HAP-1 (cell line): ENCODE data around the gene COA3.
"Not testable (repeated sequence)": the region's sequence is repeated elsewhere in the genome, so short reads cannot be mapped to it uniquely, and the experiment has no call there.

Experiments used
- DNase-seq, 2 experiments: peaks; one replicate each; pipeline ENCODE4 v3.0.0-alpha.2; 2016 to 2020; ENCODE audit warnings: low spot score in 2 of 2
- H3K27me3 ChIP-seq: fragments of 250-450 bp; sonication (Bioruptor Pico); 2 replicates; pipeline ENCODE4 v1.5.1; 2020; ENCODE audit warnings: low read depth, mild to moderate bottlenecking, moderate library complexity
- H3K36me3 ChIP-seq: fragments of 250-450 bp; sonication (Bioruptor Pico); replicated peaks from 2 replicates; pipeline ENCODE4 v1.5.1; 2020; ENCODE audit warnings: mild to moderate bottlenecking
- H3K4me1 ChIP-seq: fragments of 250-450 bp; sonication (Bioruptor Pico); 2 replicates; pipeline ENCODE4 v1.5.1; 2020; ENCODE audit warnings: mild to moderate bottlenecking
- H3K4me3 ChIP-seq: fragments of 250-450 bp; sonication (Bioruptor Pico); 2 replicates; pipeline ENCODE4 v1.5.1; 2020; ENCODE audit warnings: mild to moderate bottlenecking, moderate library complexity
- H3K9me3 ChIP-seq: fragments of 250-450 bp; sonication (Bioruptor Pico); 2 replicates; pipeline ENCODE4 v1.5.1; 2020; ENCODE audit warnings: mild to moderate bottlenecking, moderate library complexity
- in situ Hi-C: fragments of 300-500 bp; cut with MboI; formaldehyde crosslinking; loops from 3 replicates; pipeline ENCODE4 v1.14.3; 2020; ENCODE audit warnings: low sequenced_read_pairs, inconsistent platforms, mixed read lengths

The COA3 gene

GRCh38 chr17:42769964-42770363 lies 28.5 kb downstream of the COA3 start:
- in situ Hi-C loops = loop anchor here (25.0 kb wide), 1 partner anchor 183 kb away; the partner anchor contains the start of gene PSMC3IP
- H3K4me3 ChIP-seq, H3K4me1 ChIP-seq, H3K36me3 ChIP-seq, DNase-seq, H3K9me3 ChIP-seq, H3K27me3 ChIP-seq: not testable (repeated sequence)

DNA sequence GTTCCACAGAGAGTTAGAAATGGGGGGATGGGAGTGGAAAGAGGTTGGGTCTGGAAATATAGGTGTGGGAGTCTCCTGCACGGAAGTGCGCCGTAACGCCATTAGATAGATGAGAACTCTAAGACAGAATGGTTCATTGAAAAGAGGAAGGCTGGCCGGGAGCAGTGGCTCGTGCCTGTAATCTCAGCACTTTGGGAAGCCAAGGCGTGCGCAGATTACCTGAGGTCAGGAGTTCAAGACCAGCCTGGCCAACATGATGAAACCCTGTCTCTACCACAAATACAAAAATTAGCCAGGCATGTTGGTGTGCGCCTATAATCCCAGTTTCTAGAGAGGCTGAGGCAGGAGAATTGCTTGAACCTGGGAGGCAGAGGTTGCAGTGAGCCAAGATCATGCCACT lies 30.5 kb downstream of the COA3 start:
- DNase-seq, H3K9me3 ChIP-seq, H3K4me1 ChIP-seq, H3K36me3 ChIP-seq, H3K27me3 ChIP-seq, H3K4me3 ChIP-seq: not testable (repeated sequence)
- in situ Hi-C loops = loop anchor here (25.0 kb wide), 1 partner anchor 181 kb away; the partner anchor contains the start of gene PSMC3IP

GRCh38 chr17:42767512-42767911 lies 31.0 kb downstream of the COA3 start:
- Histone ChIP-seq H3K4me1 (peaks cover 6% of the 10 kb centered on the region), H3K36me3 (no peaks in the 10 kb centered on the region), H3K27me3 (no peaks in the 10 kb centered on the region), H3K4me3 (no peak overlapping the region), H3K9me3 (no peaks in the 10 kb centered on the region)
- in situ Hi-C loops = loop anchor here (25.0 kb wide), 1 partner anchor 180 kb away; the partner anchor contains the start of gene PSMC3IP
- no peak for DNase-seq

GRCh38 chr17:42766124-42766523 lies 32.4 kb downstream of the COA3 start:
- H3K4me1 ChIP-seq = peaks cover 12% of the 10 kb centered on the region
- no peaks in the 10 kb centered on the region for H3K27me3 ChIP-seq
- in situ Hi-C loops = loop anchor here (25.0 kb wide), 1 partner anchor 179 kb away; the partner anchor contains the start of gene PSMC3IP
- no peaks in the 10 kb centered on the region for H3K9me3 ChIP-seq
- no peaks in the 10 kb centered on the region for H3K36me3 ChIP-seq
- no peak overlapping the region for H3K4me3 ChIP-seq
- DNase-seq = no peak

DNA sequence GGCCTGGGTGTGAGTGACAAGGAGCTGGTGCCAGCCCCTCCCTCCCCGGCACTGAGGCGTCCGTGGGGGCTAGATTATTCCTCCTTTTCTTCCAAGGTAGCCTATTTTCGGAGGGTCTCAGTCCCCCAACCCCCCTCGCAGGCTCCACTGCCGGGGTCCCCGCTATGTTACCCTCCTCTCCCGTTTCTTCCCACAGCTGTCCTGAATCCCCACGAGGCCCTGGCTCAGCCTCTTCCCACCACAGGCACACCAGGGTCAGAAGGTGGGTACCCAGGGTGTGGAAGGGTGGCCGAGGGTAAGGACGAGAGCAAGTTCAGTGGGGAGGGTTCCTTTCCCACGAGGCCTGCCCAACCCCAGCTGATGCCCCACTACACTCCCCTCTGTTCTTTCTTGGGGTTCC lies 36.9 kb downstream of the COA3 start:
- peaks cover 8% of the 10 kb centered on the region for H3K27me3 ChIP-seq
- no peak for DNase-seq
- in situ Hi-C loops = loop anchor here (25.0 kb wide), 1 partner anchor 174 kb away; the partner anchor contains the start of gene PSMC3IP
- H3K4me3 ChIP-seq = peak overlapping the region; percentile 15; the same call in 1 of the 2 replicates
- no peaks in the 10 kb centered on the region for H3K36me3 ChIP-seq
- no peaks in the 10 kb centered on the region for H3K9me3 ChIP-seq
- H3K4me1 ChIP-seq = peaks cover 15% of the 10 kb centered on the region

DNA sequence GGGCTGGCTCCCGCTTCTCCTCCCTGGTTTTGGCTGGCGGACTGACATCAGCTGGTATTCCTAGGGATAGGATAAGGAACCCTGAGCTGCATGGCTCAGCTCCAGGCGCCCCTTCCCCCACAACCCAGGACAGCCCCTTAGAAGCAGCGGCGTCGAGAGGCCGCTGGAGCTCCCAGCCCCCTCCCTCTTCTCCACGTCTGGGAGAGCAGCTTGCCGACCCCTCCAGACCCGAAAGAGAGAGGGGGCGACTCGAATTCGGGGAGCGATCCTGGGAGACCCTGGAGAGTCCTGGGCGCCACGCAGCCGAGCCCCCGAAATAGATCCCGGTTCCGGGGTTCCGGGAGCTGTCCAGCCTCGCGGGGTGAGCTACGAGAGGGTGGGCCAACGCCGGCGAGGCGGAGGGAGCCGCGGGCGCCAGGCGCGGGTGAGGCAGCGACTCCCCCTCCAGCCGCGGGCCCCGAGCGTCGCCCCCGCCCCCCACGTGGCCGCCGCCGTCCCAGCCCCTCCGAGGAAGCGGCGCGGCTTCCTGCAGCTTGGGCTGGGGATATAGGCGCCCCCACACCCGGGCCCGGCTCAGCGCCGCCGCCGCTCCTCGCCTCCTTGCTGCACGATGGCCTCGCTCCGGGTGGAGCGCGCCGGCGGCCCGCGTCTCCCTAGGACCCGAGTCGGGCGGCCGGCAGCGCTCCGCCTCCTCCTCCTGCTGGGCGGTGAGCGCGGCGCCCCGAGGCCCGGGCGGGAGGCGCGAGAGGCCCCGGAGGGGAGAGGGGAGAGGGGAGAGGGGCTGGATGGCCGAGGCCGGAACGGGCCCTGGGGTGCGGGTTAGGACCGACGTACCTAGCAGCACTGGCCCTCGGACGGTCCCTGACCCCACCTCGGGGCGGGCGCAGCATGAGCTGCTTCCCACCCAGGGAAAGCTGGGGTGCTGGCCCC lies 37.6 kb downstream of the COA3 start, which contains the start of gene RAMP2:
Gene RAMP2 (plus strand): TSS at position 576 of the 930 bp plus-strand sequence. CDS start 35 bp downstream, at position 611.
- no peaks in the 10 kb centered on the region for H3K9me3 ChIP-seq
- peaks cover 8% of the 10 kb centered on the region for H3K27me3 ChIP-seq
- in situ Hi-C loops = loop anchor here (25.0 kb wide), 1 partner anchor 174 kb away; the partner anchor contains the start of gene PSMC3IP
- no peaks in the 10 kb centered on the region for H3K36me3 ChIP-seq
- H3K4me1 ChIP-seq = peaks cover 15% of the 10 kb centered on the region
- peak within 1 kb of the TSS; percentile 15 for H3K4me3 ChIP-seq
- peak in 1 of 2 experiments; percentile 55 for DNase-seq

DNA sequence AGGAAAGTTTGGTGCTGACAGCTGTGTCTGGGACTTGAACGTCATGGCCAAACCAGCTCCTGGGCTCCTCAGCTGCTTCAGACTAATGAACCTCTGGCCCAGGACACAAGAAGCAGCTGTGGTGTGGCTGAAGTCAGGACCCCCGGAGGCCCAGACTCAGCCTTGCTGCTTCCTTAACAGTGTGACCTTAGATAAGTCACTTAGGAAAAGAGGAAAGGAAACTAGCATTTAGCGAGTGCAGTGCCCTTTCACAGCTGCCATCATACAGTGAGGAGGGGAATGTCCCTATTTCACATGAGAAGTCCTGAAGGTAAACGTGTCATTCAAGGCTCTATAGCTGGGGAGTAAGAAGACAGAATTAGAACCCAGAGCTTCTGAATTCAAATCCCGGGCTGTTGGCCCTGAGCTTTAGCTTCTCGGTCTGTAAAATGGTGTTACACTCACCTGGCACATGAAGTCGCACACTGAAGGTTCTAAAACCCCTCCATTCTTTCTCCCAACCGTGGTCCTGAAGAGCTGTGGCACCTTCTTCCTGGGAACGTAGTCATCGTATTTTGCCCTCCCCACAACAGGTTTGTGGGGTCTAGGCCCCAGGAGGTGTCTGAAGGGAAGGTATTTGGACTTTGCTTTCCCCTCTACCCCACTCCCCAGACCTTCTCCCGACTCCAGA lies 38.4 kb downstream of the COA3 start:
- no peaks in the 10 kb centered on the region for H3K36me3 ChIP-seq
- in situ Hi-C loops = loop anchor here (25.0 kb wide), 1 partner anchor 173 kb away; the partner anchor contains the start of gene PSMC3IP
- no peaks in the 10 kb centered on the region for H3K9me3 ChIP-seq
- H3K4me1 ChIP-seq = peaks cover 15% of the 10 kb centered on the region
- H3K4me3 ChIP-seq = no peak overlapping the region
- H3K27me3 ChIP-seq = peaks cover 8% of the 10 kb centered on the region
- no peak for DNase-seq

- H3K36me3 ChIP-seq = no peaks in the 10 kb centered on the region
- no peaks in the 10 kb centered on the region for H3K4me1 ChIP-seq
- no peak overlapping the region for H3K4me3 ChIP-seq
- H3K27me3 ChIP-seq = no peaks in the 10 kb centered on the region; the same call in 1 of the 2 replicates
- H3K9me3 ChIP-seq = no peaks in the 10 kb centered on the region
- in situ Hi-C loops = loop anchor here (25.0 kb wide), 1 partner anchor 167 kb away; the partner anchor contains the start of gene PSMC3IP
- DNase-seq = no peak
These were observed 43.7 kb downstream of the COA3 start for GRCh38 chr17:42754782-42755181.

GRCh38 chr17:42751628-42752027 lies 46.9 kb downstream of the COA3 start:
- H3K36me3 ChIP-seq = no peaks in the 10 kb centered on the region
- in situ Hi-C loops = loop anchor here (25.0 kb wide), 1 partner anchor 164 kb away; the partner anchor contains the start of gene PSMC3IP
- H3K27me3 ChIP-seq = no peaks in the 10 kb centered on the region; the same call in 1 of the 2 replicates
- H3K4me3 ChIP-seq = no peak overlapping the region
- DNase-seq = no peak
- no peaks in the 10 kb centered on the region for H3K4me1 ChIP-seq
- no peaks in the 10 kb centered on the region for H3K9me3 ChIP-seq

DNA sequence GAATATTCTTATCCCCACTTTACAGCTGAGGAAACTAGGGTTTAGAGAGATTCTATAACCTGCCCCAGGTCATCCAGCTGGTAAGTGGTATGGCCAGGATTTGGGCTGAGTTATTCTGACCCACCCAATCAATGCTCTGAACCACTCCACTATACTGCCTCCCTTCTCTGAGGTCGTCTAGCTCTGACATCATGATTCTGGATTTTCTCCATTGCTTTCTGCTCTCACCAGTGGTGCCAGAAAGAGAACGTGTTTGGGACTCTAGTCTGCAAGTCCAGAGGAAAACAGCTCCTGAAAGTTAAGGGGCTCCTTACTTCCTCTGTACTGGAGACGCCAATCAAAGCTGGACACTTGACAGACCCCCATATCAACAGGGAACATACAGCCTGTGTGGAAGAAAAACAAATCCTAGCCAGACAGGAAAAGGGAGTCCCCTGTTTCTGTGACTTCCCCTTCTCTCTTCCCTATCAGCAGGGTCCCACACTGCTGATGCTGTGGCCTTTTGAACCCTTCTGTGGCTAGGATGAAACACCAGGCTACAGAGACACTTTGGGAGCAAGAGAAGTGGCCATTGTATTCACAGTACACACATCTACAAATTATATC lies 47.7 kb downstream of the COA3 start:
- in situ Hi-C loops = loop anchor here (25.0 kb wide), 1 partner anchor 164 kb away; the partner anchor contains the start of gene PSMC3IP
- Histone ChIP-seq H3K36me3 (no peaks in the 10 kb centered on the region), H3K4me1 (no peaks in the 10 kb centered on the region), H3K4me3 (no peak overlapping the region), H3K27me3 (no peaks in the 10 kb centered on the region; the same call in 1 of the 2 replicates), H3K9me3 (no peaks in the 10 kb centered on the region)
- no peak for DNase-seq

DNA sequence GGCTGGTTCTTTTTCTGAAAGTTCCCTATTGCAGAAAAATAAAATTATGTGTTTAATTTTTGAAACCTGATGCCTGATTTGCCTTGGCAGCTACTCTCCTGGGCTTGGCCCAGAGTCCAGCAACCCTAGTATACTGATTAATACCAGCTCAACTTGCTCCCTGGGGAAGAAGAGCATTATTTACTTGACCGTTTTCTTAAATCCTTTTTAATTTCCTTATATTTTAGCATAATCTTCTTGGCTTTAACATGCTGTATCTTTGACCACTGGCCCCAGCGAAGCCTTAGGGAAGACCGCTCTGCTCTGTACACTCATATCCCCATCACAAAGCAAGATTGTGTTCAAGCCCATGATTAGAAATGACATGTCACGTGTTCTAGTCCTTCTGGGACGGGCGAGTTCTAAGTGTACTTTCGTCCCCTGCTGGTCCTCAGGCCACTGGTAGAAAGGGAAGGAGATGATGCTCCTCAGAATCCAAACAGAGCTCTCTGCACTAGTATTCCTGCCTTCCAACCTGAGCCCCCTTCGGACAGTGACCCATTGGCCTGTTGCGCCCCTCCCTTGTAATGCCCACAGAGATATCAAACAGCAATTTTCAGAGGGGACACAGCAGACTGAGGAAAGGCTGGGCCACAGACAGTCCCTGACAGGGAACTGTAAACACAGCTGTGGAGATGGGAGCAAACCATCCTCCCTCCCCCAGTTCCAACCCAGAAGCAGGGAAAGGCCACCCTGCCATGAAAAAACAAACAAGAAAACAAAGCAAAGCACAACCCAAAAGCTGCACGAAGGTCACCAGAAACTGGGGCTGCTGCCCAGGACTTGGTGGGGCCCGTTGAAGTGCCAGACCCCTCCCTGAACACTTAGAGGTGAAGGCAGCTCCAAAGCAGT lies 49.4 kb downstream of the COA3 start:
- in situ Hi-C loops = no loop called here
- no peaks in the 10 kb centered on the region for H3K36me3 ChIP-seq
- H3K9me3 ChIP-seq = peaks cover 4% of the 10 kb centered on the region; the same call in 1 of the 2 replicates
- H3K4me1 ChIP-seq = peaks cover 6% of the 10 kb centered on the region
- no peak overlapping the region for H3K4me3 ChIP-seq
- no peaks in the 10 kb centered on the region; the same call in 1 of the 2 replicates for H3K27me3 ChIP-seq
- no peak for DNase-seq

DNA sequence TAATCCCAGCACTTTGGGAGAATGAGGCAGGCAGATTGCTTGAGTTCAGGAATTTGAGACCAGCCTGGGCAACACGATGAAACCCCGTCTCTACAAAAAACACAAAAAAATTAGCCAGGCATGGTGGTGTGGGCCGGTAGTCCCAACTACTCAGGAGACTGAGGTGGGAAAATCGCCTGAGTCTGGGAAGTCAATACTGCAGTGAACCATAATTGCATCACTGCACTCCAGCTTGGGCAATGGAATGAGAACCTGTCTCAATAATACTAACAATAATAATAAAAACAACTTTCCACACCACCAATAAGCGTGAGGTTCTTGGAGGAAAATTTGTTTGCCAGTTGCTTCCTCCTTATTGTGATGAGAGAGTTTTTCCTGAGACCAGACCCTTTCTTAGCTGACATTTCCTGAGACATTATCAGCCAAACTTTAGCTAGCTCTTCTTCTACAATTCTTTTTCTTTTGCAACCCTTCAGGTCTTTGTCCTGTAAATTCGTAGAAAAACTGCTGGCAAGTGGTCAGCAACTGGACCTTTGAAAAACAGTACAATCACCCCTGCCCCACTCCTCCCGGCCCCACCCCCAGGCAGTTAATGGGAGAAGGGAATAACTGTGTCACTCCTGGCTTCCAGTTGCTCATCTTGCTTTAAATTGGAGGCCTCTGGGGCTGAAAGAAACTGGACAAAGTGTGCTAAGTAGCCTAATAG lies 50.1 kb downstream of the COA3 start:
- DNase-seq = no peak
- in situ Hi-C loops = no loop called here
- Histone ChIP-seq H3K9me3 (peaks cover 4% of the 10 kb centered on the region; the same call in 1 of the 2 replicates), H3K4me1 (peaks cover 13% of the 10 kb centered on the region), H3K27me3 (no peaks in the 10 kb centered on the region; the same call in 1 of the 2 replicates), H3K36me3 (no peaks in the 10 kb centered on the region), H3K4me3 (no peak overlapping the region)
